DMS 273 treated with DMSO at 0.1 percent for 48 hours (cell line): ENCODE measurements around the gene PRDX3.
"Not testable (repeated sequence)": the region's sequence is repeated elsewhere in the genome, so short reads cannot be mapped to it uniquely, and the experiment has no call there.

Source experiments
- DNase-seq: peaks from one replicate; lab custom pipeline; 2025; lab: John Stamatoyannopoulos, UW

PRDX3 gene

GRCh38 chr10:119206603-119207365 lies 28.2 kb upstream of the PRDX3 start:
- DNase-seq, result no peak

GRCh38 chr10:119205894-119206602 lies 27.4 kb upstream of the PRDX3 start:
- no peak for DNase-seq

GRCh38 chr10:119203006-119203405 lies 24.4 kb upstream of the PRDX3 start:
- DNase-seq, result no peak

GRCh38 chr10:119201233-119201632 lies 22.6 kb upstream of the PRDX3 start:
- no peak for DNase-seq

GRCh38 chr10:119199231-119199992 lies 20.8 kb upstream of the PRDX3 start:
- peak; percentile 41 for DNase-seq

GRCh38 chr10:119198438-119198837 lies 19.8 kb upstream of the PRDX3 start:
- no peak for DNase-seq

- DNase-seq, result no peak
These were observed 19.3 kb upstream of the PRDX3 start for GRCh38 chr10:119197921-119198320.

- DNase-seq, result no peak
These were observed 13.3 kb upstream of the PRDX3 start for GRCh38 chr10:119191881-119192280.

- DNase-seq, result no peak
These were observed 12.6 kb upstream of the PRDX3 start for GRCh38 chr10:119190954-119191785.

- no peak for DNase-seq
These were observed 11.7 kb upstream of the PRDX3 start for GRCh38 chr10:119190353-119190752.

- DNase-seq, result no peak
These were observed 11.2 kb upstream of the PRDX3 start for GRCh38 chr10:119189811-119190282.

GRCh38 chr10:119183664-119184412 lies 5.2 kb upstream of the PRDX3 start:
- no peak for DNase-seq

- DNase-seq, result not testable (repeated sequence)
These were observed 2.3 kb upstream of the PRDX3 start for GRCh38 chr10:119180850-119181400.

GRCh38 chr10:119177708-119178371 lies 772 bp downstream of the PRDX3 start:
- DNase-seq, result no peak

- DNase-seq, result no peak
These were observed 2.4 kb downstream of the PRDX3 start for GRCh38 chr10:119176166-119176565.

GRCh38 chr10:119174109-119174508 lies 4.5 kb downstream of the PRDX3 start:
- DNase-seq, result no peak

GRCh38 chr10:119167041-119167440 lies 11.6 kb downstream of the PRDX3 start:
- no peak for DNase-seq

GRCh38 chr10:119166564-119166963 lies 12.0 kb downstream of the PRDX3 start:
- DNase-seq, result no peak

- no peak for DNase-seq
These were observed 12.5 kb downstream of the PRDX3 start for GRCh38 chr10:119166118-119166500.
